Measurements from ENCODE around the gene GINS3. TPM values are rescaled to one million over a fixed set of nuclear protein-coding genes. Genes with fewer than 3 reads are reported as not detected.

The GINS3 gene
- total RNA-seq, 1 donor from 2014 or later, result 6.9 TPM

DNA sequence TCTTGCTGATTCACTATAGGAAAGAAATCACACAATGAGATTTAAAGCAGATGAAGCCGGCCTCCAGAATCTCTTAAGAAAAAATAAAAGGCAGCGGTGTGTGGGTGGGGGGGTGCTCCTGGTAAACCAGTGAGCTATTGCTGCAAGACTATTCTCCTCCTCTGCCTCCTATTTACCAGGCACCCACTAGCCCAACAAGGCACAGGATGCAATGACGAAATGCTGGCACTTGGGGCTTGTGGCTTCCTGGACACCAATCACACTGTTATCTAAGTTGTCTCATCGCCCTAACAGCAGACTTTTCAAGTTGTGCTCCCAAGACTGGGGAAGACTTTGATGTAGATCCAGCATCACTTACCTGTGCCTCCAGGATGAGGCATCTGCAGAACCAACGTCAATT lies 57.5 kb downstream of the GINS3 start:
- no peaks in the 10 kb centered on the region for H3K36me3 Mint-ChIP-seq (ENCODE audit: low read depth)
- TF ChIP-seq CTCF (IDR thresholded peaks at IDR 0.05), result no peak
- ChIA-PET CTCF (no interaction called here), POLR2A (no interaction called here)
- DNase-seq (no peak), ATAC-seq (ENCODE audit: low read depth) (no peak)
- H3K4me1 Mint-ChIP-seq, result no peaks in the 10 kb centered on the region
- H3K9me3 Mint-ChIP-seq, result no peaks in the 10 kb centered on the region
- H3K4me3 Mint-ChIP-seq, result no peak overlapping the region
- H3K27me3 Mint-ChIP-seq, result peaks cover 3% of the 10 kb centered on the region
- intact Hi-C loops (cut with micrococcal nuclease), result no loop called here
- no peak overlapping the region for H3K27ac Mint-ChIP-seq

GRCh38 chr16:58450590-58450989 lies 58.3 kb downstream of the GINS3 start:
- intact Hi-C loops (cut with micrococcal nuclease), result no loop called here
- peaks cover 3% of the 10 kb centered on the region for H3K27me3 Mint-ChIP-seq
- no peak for DNase-seq
- H3K4me3 Mint-ChIP-seq, result no peak overlapping the region
- ChIA-PET POLR2A (no interaction called here), CTCF (no interaction called here)
- H3K9me3 Mint-ChIP-seq, result no peaks in the 10 kb centered on the region
- TF ChIP-seq CTCF (IDR thresholded peaks at IDR 0.05), result no peak
- no peak for ATAC-seq (ENCODE audit: low read depth)
- no peak overlapping the region for H3K27ac Mint-ChIP-seq
- no peaks in the 10 kb centered on the region for H3K4me1 Mint-ChIP-seq
- no peaks in the 10 kb centered on the region for H3K36me3 Mint-ChIP-seq (ENCODE audit: low read depth)

DNA sequence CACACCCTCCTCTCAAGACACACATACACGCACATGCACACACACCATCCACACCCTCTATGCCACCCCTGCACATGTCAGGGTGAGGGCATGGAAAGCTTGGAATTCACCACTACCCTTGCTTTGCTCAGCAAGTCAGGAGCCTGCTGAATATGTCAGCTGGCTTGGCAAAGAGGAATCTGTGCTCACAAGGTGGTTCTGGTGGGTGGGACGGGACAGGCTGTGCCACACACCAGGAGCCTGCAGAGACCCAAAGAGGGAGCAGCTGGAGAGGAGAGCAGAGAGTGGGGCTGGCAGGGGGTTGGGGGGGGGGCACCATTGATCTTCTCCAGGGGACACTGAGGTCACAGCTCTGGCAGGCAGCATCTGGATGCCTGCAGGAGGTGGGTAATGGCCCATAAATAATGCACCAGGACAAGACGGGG lies 59.0 kb downstream of the GINS3 start:
- CTCF ChIA-PET, result no interaction called here
- intact Hi-C loops (cut with micrococcal nuclease), result no loop called here
- POLR2A ChIA-PET, result no interaction called here
- Mint-ChIP-seq H3K9me3 (no peaks in the 10 kb centered on the region), H3K27me3 (peaks cover 3% of the 10 kb centered on the region), H3K4me1 (no peaks in the 10 kb centered on the region), H3K36me3 (ENCODE audit: low read depth) (no peaks in the 10 kb centered on the region), H3K27ac (no peak overlapping the region), H3K4me3 (no peak overlapping the region)
- ATAC-seq (ENCODE audit: low read depth) (no peak), DNase-seq (no peak)
- no peak for TF ChIP-seq CTCF (IDR thresholded peaks at IDR 0.05)

- CTCF ChIA-PET, result no interaction called here
- no peak for TF ChIP-seq CTCF (IDR thresholded peaks at IDR 0.05)
- no peak overlapping the region for H3K4me3 Mint-ChIP-seq
- no peaks in the 10 kb centered on the region for H3K9me3 Mint-ChIP-seq
- H3K36me3 Mint-ChIP-seq (ENCODE audit: low read depth), result no peaks in the 10 kb centered on the region
- peaks cover 3% of the 10 kb centered on the region for H3K27me3 Mint-ChIP-seq
- ATAC-seq (ENCODE audit: low read depth) (no peak), DNase-seq (no peak)
- no peaks in the 10 kb centered on the region for H3K4me1 Mint-ChIP-seq
- no peak overlapping the region for H3K27ac Mint-ChIP-seq
- POLR2A ChIA-PET, result no interaction called here
- intact Hi-C loops (cut with micrococcal nuclease), result no loop called here
Measured at GRCh38 chr16:58451945-58452401, 59.7 kb downstream of the GINS3 start.

DNA sequence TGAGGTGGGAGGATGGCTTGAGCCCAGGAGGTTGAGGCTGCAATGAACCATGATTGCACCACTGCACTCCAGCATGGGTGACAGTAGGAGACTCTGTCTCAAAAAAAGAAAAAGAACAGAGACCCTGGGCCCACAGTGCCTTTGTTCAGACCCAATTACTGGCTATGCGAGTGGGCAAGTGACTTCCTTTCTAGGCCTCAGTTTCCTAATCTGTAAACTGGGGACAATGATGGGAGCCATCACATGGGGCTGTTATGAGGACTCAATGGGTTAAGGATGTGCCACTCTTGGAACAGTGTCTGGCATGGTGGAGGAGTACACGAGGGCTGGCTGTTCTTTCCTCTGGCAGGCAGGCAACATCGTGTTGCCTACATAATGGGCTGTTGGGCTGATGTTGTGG lies 60.4 kb downstream of the GINS3 start:
- intact Hi-C loops (cut with micrococcal nuclease), result no loop called here
- DNase-seq, result no peak
- ChIA-PET CTCF (no interaction called here), POLR2A (no interaction called here)
- Mint-ChIP-seq H3K9me3 (no peaks in the 10 kb centered on the region), H3K4me3 (no peak overlapping the region), H3K4me1 (no peaks in the 10 kb centered on the region), H3K27ac (no peak overlapping the region), H3K27me3 (peaks cover 3% of the 10 kb centered on the region), H3K36me3 (ENCODE audit: low read depth) (no peaks in the 10 kb centered on the region)
- ATAC-seq (ENCODE audit: low read depth), result no peak
- no peak for TF ChIP-seq CTCF (IDR thresholded peaks at IDR 0.05)
